Measurements from ENCODE around the gene SCN3A.

GRCh38 chr2:165198181-165198580 lies 5.7 kb downstream of the SCN3A start:
- TF ChIP-seq CTCF (IDR thresholded peaks at IDR 0.05; ENCODE audit: low read depth, low read length, poor library complexity, severe bottlenecking) (no peak), EZH2phosphoT487 (IDR thresholded peaks at IDR 0.05; ENCODE audit: borderline replicate concordance, low read length) (no peak)

Measured in DOHH2 (cell line).